GM19395 (cell line): Measurements from ENCODE around the gene TM4SF1.

Experiments used
- ATAC-seq: cut with Tn5 transposase; IDR thresholded peaks from one replicate; pipeline ENCODE4 v1.9.1; 2021; ENCODE audit warnings: mild to moderate bottlenecking, moderate library complexity; ENCODE audit not compliant: unreplicated experiment

TM4SF1 gene

GRCh38 chr3:149375501-149376196 lies 1.8 kb downstream of the TM4SF1 start:
- ATAC-seq, result no peak

GRCh38 chr3:149374793-149375500 lies 2.5 kb downstream of the TM4SF1 start:
- ATAC-seq, result no peak

GRCh38 chr3:149374391-149374790 lies 3.1 kb downstream of the TM4SF1 start:
- no peak for ATAC-seq

GRCh38 chr3:149373235-149374125 lies 4.0 kb downstream of the TM4SF1 start:
- no peak for ATAC-seq

- no peak for ATAC-seq
Measured at GRCh38 chr3:149371723-149372114, 5.7 kb downstream of the TM4SF1 start.

- no peak for ATAC-seq
Measured at GRCh38 chr3:149371001-149371722, 6.3 kb downstream of the TM4SF1 start.

GRCh38 chr3:149369991-149370866 lies 7.2 kb downstream of the TM4SF1 start:
- no peak for ATAC-seq

GRCh38 chr3:149368674-149369497 lies 8.6 kb downstream of the TM4SF1 start:
- no peak for ATAC-seq

GRCh38 chr3:149368201-149368673 lies 9.2 kb downstream of the TM4SF1 start:
- no peak for ATAC-seq

- no peak for ATAC-seq
Measured at GRCh38 chr3:149366941-149367840, 10.3 kb downstream of the TM4SF1 start.

- ATAC-seq, result no peak
Measured at GRCh38 chr3:149366031-149366430, 11.4 kb downstream of the TM4SF1 start.

GRCh38 chr3:149364624-149365023 lies 12.8 kb downstream of the TM4SF1 start:
- ATAC-seq, result no peak

- ATAC-seq, result no peak
Measured at GRCh38 chr3:149363053-149363452, 14.4 kb downstream of the TM4SF1 start.

GRCh38 chr3:149362366-149362765 lies 15.1 kb downstream of the TM4SF1 start:
- ATAC-seq, result no peak

GRCh38 chr3:149356630-149357029 lies 20.8 kb downstream of the TM4SF1 start:
- no peak for ATAC-seq

GRCh38 chr3:149356044-149356592 lies 21.3 kb downstream of the TM4SF1 start:
- ATAC-seq, result no peak

GRCh38 chr3:149353581-149354184 lies 23.8 kb downstream of the TM4SF1 start:
- ATAC-seq, result no peak
